K562 (cell line): Measurements from ENCODE around the gene AHNAK. TPM values are rescaled to one million over a fixed set of nuclear protein-coding genes. Genes with fewer than 3 reads are reported as not detected.
A peak's percentile ranks its signal among the peaks of the same experiment; 100 is the strongest.

Experiments
- ADNP ChIP-seq: fragments of 200-800 bp; sonication (Bioruptor generic); IDR thresholded peaks from 2 replicates; pipeline ENCODE4 v1.6.1; 2016; ENCODE audit warnings: missing genetic modification characterization, missing compliant biosample characterization
- ARID2 ChIP-seq: fragments of 450-650 bp; IDR thresholded peaks from 2 replicates; pipeline ENCODE4 v1.6.1; 2017; ENCODE audit warnings: antibody characterized with exemption, mild to moderate bottlenecking
- CREB3L1 ChIP-seq: fragments of 450-650 bp; IDR thresholded peaks from 2 replicates; pipeline ENCODE4 v1.6.1; 2014; ENCODE audit warnings: low read depth, mild to moderate bottlenecking, moderate library complexity, borderline replicate concordance
- ELF4 ChIP-seq: fragments of 450-650 bp; formaldehyde crosslinking; IDR thresholded peaks from 2 replicates; pipeline ENCODE4 v1.4.0; 2022; ENCODE audit warnings: missing genetic modification characterization
- HMG20B ChIP-seq: fragments of 250-450 bp; sonication (Bioruptor Pico); IDR thresholded peaks from 2 replicates; pipeline ENCODE4 v1.5.0; 2021; ENCODE audit warnings: mild to moderate bottlenecking
- HNRNPLL ChIP-seq: fragments of 200-400 bp; formaldehyde crosslinking; IDR thresholded peaks from 2 replicates; pipeline ENCODE4 v1.6.1; 2017; ENCODE audit warnings: low read length, low read depth, mild to moderate bottlenecking; ENCODE audit not compliant: poor library complexity, severe bottlenecking
- HOXB6 ChIP-seq: fragments of 250-450 bp; sonication (Bioruptor Pico); IDR thresholded peaks from 2 replicates; pipeline ENCODE4 v1.5.1; 2022; ENCODE audit warnings: mild to moderate bottlenecking, borderline replicate concordance
- IRF9 ChIP-seq: fragments of 450-650 bp; IDR thresholded peaks from 2 replicates; pipeline ENCODE4 v1.6.1; 2016; ENCODE audit warnings: missing biosample characterization, missing genetic modification characterization
- NELFE ChIP-seq: IDR thresholded peaks from 2 replicates; pipeline ENCODE4 v1.6.1; 2011; ENCODE audit warnings: mild to moderate bottlenecking; ENCODE audit not compliant: insufficient read depth, insufficient read length
- PML ChIP-seq: IDR thresholded peaks from 2 replicates; pipeline ENCODE4 v1.6.1; 2012; ENCODE audit warnings: low read length, inconsistent platforms
- POLR2A ChIP-seq: fragments of 450-650 bp; conservative IDR thresholded peaks from 2 replicates; pipeline ENCODE4 v1.6.1; 2016
- POU5F1 ChIP-seq: fragments of 150-350 bp; IDR thresholded peaks from 2 replicates; pipeline ENCODE4 v1.6.1; 2014; ENCODE audit warnings: borderline replicate concordance, low read length, low read depth, mild to moderate bottlenecking; ENCODE audit not compliant: partially characterized antibody
- RB1 ChIP-seq: fragments of 450-650 bp; IDR thresholded peaks from 2 replicates; pipeline ENCODE4 v1.6.1; 2017; ENCODE audit warnings: low read depth, mild to moderate bottlenecking
- SRSF7 ChIP-seq: fragments of 200-400 bp; formaldehyde crosslinking; optimal IDR thresholded peaks from 2 replicates; pipeline ENCODE3; 2017; ENCODE audit warnings: mild to moderate bottlenecking, low read depth, low read length
- TFAP4 ChIP-seq: sonication (generic); formaldehyde crosslinking; IDR thresholded peaks from 2 replicates; pipeline ENCODE4 v1.8.0; 2022; ENCODE audit warnings: missing genetic modification reagents, mild to moderate bottlenecking, moderate library complexity, borderline replicate concordance
- YY1 ChIP-seq, 3 experiments: IDR thresholded peaks; 2 replicates each; pipeline ENCODE4 v1.6.1; 2011; ENCODE audit warnings: low read length in 2 of 3, mild to moderate bottlenecking in 2 of 3, moderate library complexity in 2 of 3, borderline replicate concordance in 1 of 3, control low read depth in 1 of 3, low read depth in 1 of 3; ENCODE audit not compliant: insufficient read depth in 3 of 3, insufficient replicate concordance in 2 of 3, control insufficient read depth in 1 of 3, insufficient read length in 1 of 3; ENCODE audit errors: extremely low read depth in 1 of 3
- ZNF133 ChIP-seq: fragments of 250-450 bp; sonication (Bioruptor Pico); IDR thresholded peaks from 2 replicates; pipeline ENCODE4 v1.4.0; 2020; ENCODE audit warnings: mild to moderate bottlenecking
- ZNF436 ChIP-seq: fragments of 250-450, 450-650 bp; sonication (Bioruptor Pico); formaldehyde crosslinking; IDR thresholded peaks from 2 replicates; pipeline ENCODE4 v1.7.0; 2020; ENCODE audit warnings: mild to moderate bottlenecking
- ZNF561 ChIP-seq: fragments of 450-650 bp; formaldehyde crosslinking; conservative IDR thresholded peaks from 2 replicates; pipeline ENCODE4 v1.4.0; 2020; ENCODE audit warnings: mild to moderate bottlenecking, moderate library complexity
- ZNF589 ChIP-seq: fragments of 200-800 bp; sonication (Bioruptor generic); IDR thresholded peaks from 2 replicates; pipeline ENCODE4 v1.6.1; 2016; ENCODE audit warnings: low read depth, missing genetic modification characterization, missing compliant biosample characterization
- ZNF77 ChIP-seq: fragments of 250-450 bp; sonication (Bioruptor Pico); IDR thresholded peaks from 2 replicates; pipeline ENCODE4 v1.5.0; 2020
- polyA plus RNA-seq, 8 experiments: library from polyadenylated mRNA; depleted of rRNA in 4 of 8; stranded (reverse) in 5 of 8; unstranded in 3 of 8; fragments of >200 nt; fragmentation: Nextera tagmentation in 2 of 8; fragmentation: Illumina TruSeq in 1 of 8; extraction: Ambion mirVana in 2 of 8; extraction: Trizol in 1 of 8; gene quantifications; 2 replicates each; pipeline versions ENCODE4 v1.2.1 to v1.2.3, GENCODE V29; 2011 to 2014; ENCODE audit warnings: inconsistent platforms in 1 of 8, missing spikeins in 1 of 8
- total RNA-seq, 7 experiments: library from RNA; depleted of rRNA in 6 of 7; stranded (reverse); fragments of >200 nt in 6 of 7; fragmentation: Illumina TruSeq in 2 of 7; extraction: Trizol in 2 of 7; gene quantifications; 2 replicates each; pipeline versions ENCODE4 v1.2.1 to v1.2.3, GENCODE V29; 2011 to 2021; ENCODE audit warnings: low replicate concordance in 1 of 7
- TF ChIP-seq, protein P1 (sequence below), 2 experiments: IDR thresholded peaks in 1 of 2; conservative IDR thresholded peaks in 1 of 2; 2 replicates each; pipeline ENCODE4 v1.6.1; 2016; ENCODE audit warnings: low read depth in 2 of 2, mild to moderate bottlenecking in 1 of 2, missing compliant biosample characterization in 1 of 2, missing genetic modification characterization in 1 of 2, moderate library complexity in 1 of 2

AHNAK gene
- total and polyA plus RNA-seq, 9 of the 15 experiments (the other 6 are each of a cell fraction or from before 2014, with no cell fraction given) = 1.5 to 89.7 (median 45.0) TPM

DNA sequence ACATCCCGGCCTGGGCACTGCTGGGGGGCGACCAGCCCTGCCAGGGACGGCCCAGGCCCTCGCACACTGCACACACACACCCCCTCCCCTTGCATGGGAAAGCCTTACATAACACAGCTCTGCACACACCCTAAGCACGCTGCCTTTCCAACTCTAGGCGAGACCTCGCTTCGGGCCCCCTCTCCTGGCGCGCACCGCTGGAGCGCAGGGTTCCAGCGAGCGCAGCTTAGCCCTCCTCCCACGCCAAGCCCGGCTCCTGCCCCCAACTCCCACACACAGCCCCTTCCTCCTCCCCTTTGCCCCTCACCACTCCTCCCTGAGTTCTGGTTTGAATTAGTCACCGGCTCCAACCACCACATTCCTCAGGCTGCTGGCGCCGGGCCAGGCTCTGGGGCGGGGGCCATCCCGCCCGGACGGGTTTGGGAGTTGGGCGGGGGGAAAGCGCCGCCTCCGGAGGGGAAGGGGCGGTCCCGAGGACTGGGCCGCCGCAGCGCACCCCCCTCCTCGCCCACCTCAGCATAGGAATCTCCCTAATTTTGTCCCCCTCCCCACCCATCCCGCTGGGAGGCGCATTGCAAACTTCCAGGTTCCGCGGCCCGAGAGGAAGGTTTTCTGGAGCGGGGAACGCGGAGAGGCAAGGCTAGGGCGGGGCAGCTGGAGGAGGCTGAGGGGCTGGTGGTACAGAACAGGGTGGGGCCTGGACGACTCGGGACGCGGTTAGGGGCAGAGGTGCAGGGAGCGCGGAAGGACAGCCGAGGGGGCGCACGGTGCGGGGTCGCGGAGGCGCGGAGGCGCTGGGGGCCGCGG is 966 bp downstream of the AHNAK start (continued):
- TF ChIP-seq, protein P1, sequence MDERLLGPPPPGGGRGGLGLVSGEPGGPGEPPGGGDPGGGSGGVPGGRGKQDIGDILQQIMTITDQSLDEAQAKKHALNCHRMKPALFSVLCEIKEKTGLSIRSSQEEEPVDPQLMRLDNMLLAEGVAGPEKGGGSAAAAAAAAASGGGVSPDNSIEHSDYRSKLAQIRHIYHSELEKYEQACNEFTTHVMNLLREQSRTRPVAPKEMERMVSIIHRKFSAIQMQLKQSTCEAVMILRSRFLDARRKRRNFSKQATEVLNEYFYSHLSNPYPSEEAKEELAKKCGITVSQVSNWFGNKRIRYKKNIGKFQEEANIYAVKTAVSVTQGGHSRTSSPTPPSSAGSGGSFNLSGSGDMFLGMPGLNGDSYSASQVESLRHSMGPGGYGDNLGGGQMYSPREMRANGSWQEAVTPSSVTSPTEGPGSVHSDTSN (CRISPR knock-in tag; IDR thresholded peaks at IDR 0.05; ENCODE audit: low read depth) = no peak
- TF ChIP-seq, protein P1 (tag; conservative IDR thresholded peaks at IDR 0.05; ENCODE audit: low read depth) = no peak
- TF ChIP-seq POLR2A = no peak
- TF ChIP-seq CREB3L1 = no peak
- TF ChIP-seq IRF9 (tag) = no peak
- TF ChIP-seq YY1 (IDR thresholded peaks at IDR 0.05; ENCODE audit: borderline replicate concordance in 1 of 3, control insufficient read depth in 1 of 3, extremely low read depth in 1 of 3, insufficient read depth in 3 of 3, insufficient read length in 1 of 3, insufficient replicate concordance in 2 of 3, low read depth in 1 of 3, low read length in 2 of 3) = no peak
- 0 out of 2 replicates have a peak, but pooled peaks have one; percentile 38 for TF ChIP-seq PML
- TF ChIP-seq ARID2 = no peak
- peak; percentile 63 for TF ChIP-seq TFAP4
- TF ChIP-seq ZNF77 (CRISPR knock-in tag) = no peak
- peak; percentile 54 for TF ChIP-seq RB1
- peak; percentile 76; the same call in 1 of the 2 replicates for TF ChIP-seq ELF4 (CRISPR knock-in tag)
- TF ChIP-seq NELFE = no peak
- no peak for TF ChIP-seq ZNF436 (CRISPR knock-in tag)
- no peak for TF ChIP-seq ADNP (tag)
- no peak for TF ChIP-seq HOXB6 (CRISPR knock-in tag)
- TF ChIP-seq HNRNPLL = no peak
- TF ChIP-seq ZNF589 (CRISPR knock-in tag) = no peak
- no peak for TF ChIP-seq ZNF133
- no peak for TF ChIP-seq SRSF7
- no peak for TF ChIP-seq POU5F1
- no peak for TF ChIP-seq HMG20B
- TF ChIP-seq ZNF561 = no peak
